H1 (cell line): ENCODE results near the gene ZFAND3. TPM values are rescaled to one million over a fixed set of nuclear protein-coding genes. Genes with fewer than 3 reads are reported as not detected.

Experiments
- CTCF ChIA-PET: fragments of 300-600 bp; sonication (Branson Sonifier 250); formaldehyde crosslinking; loops from one replicate; lab custom pipeline; 2021; ENCODE audit not compliant: partially characterized antibody; lab: Charles Lee
- POLR2A ChIA-PET: fragments of 300-600 bp; sonication (Branson Sonifier 250); formaldehyde crosslinking; loops from one replicate; lab custom pipeline; 2021; ENCODE audit warnings: inconsistent platforms; ENCODE audit not compliant: partially characterized antibody; lab: Charles Lee
- DNase-seq, 2 experiments: peaks; one replicate each; pipeline versions ENCODE4 v3.0.0 to v3.0.0-alpha.2; 2010 to 2022; ENCODE audit warnings: low spot score in 2 of 2, low read depth in 1 of 2, mixed read lengths in 1 of 2
- FAIRE-seq: peaks from 2 replicates; lab custom pipeline; 2011; peaks lifted over from hg19 to GRCh38; lab: Jason Lieb, UNC
- H2AFZ ChIP-seq: 2 replicates; pipeline ENCODE4 v1.8.1; 2012; ENCODE audit warnings: low read length, inconsistent platforms
- H2AK5ac ChIP-seq: 2 replicates; pipeline ENCODE4 v1.6.1; 2013; ENCODE audit warnings: low read depth, low read length
- H2BK120ac ChIP-seq: replicated peaks from 2 replicates; pipeline ENCODE3; 2013; ENCODE audit warnings: low read depth, low read length, inconsistent platforms
- H2BK12ac ChIP-seq: 2 replicates; pipeline ENCODE4 v1.6.1; 2013; ENCODE audit warnings: low read depth, low read length
- H2BK15ac ChIP-seq: 2 replicates; pipeline ENCODE4 v1.6.1; 2013; ENCODE audit warnings: low read length
- H2BK20ac ChIP-seq: 2 replicates; pipeline ENCODE4 v1.6.1; 2013; ENCODE audit warnings: low read length
- H2BK5ac ChIP-seq: 2 replicates; pipeline ENCODE4 v1.6.1; 2013; ENCODE audit warnings: low read depth, low read length
- H3K14ac ChIP-seq: 2 replicates; pipeline ENCODE4 v1.6.1; 2013; ENCODE audit warnings: inconsistent platforms; ENCODE audit not compliant: insufficient read length
- H3K18ac ChIP-seq: 2 replicates; pipeline ENCODE4 v1.6.1; 2013; ENCODE audit warnings: low read length; ENCODE audit errors: extremely low read depth
- H3K23ac ChIP-seq: 2 replicates; pipeline ENCODE4 v1.6.1; 2013; ENCODE audit warnings: inconsistent platforms; ENCODE audit not compliant: insufficient read length
- H3K23me2 ChIP-seq: 2 replicates; pipeline ENCODE4 v1.6.1; 2013; ENCODE audit warnings: low read depth, low read length
- H3K27ac ChIP-seq: 2 replicates; pipeline ENCODE4 v1.6.1; 2011; ENCODE audit warnings: low read depth, low read length, inconsistent platforms
- H3K27me3 ChIP-seq, 4 experiments: replicated peaks in 1 of 4; 1 replicate in 1 of 4; 2 replicates in 3 of 4; pipeline versions ENCODE4 v1.6.1 to v1.8.1; 2011 to 2013; ENCODE audit warnings: low read length in 3 of 4, mild to moderate bottlenecking in 3 of 4, inconsistent platforms in 2 of 4, mixed read lengths in 2 of 4, moderate library complexity in 1 of 4; ENCODE audit not compliant: control insufficient read depth in 3 of 4, insufficient read depth in 3 of 4; ENCODE audit errors: extremely low read depth in 1 of 4
- H3K36me3 ChIP-seq, 4 experiments: 2 replicates each; pipeline versions ENCODE4 v1.6.1 to v1.8.1; 2011 to 2013; ENCODE audit warnings: mild to moderate bottlenecking in 4 of 4, low read length in 3 of 4, moderate library complexity in 2 of 4, control low read depth in 1 of 4, inconsistent platforms in 1 of 4; ENCODE audit not compliant: insufficient read depth in 4 of 4, control insufficient read depth in 2 of 4
- H3K4ac ChIP-seq: replicated peaks from 2 replicates; pipeline ENCODE3; 2013; ENCODE audit warnings: low read length, low read depth, mixed read lengths, inconsistent platforms; ENCODE audit not compliant: insufficient read length
- H3K4me1 ChIP-seq, 4 experiments: replicated peaks in 1 of 4; 1 replicate in 1 of 4; 2 replicates in 3 of 4; pipeline versions ENCODE4 v1.6.1 to v1.8.1; 2011 to 2013; ENCODE audit warnings: low read length in 3 of 4, inconsistent platforms in 2 of 4, mixed read lengths in 1 of 4; ENCODE audit not compliant: insufficient read depth in 4 of 4, control insufficient read depth in 3 of 4
- H3K4me2 ChIP-seq, 2 experiments: 2 replicates each; pipeline versions ENCODE4 v1.6.1 to v1.8.1; 2011 to 2013; ENCODE audit warnings: low read depth in 2 of 2, low read length in 2 of 2, control low read depth in 1 of 2, inconsistent platforms in 1 of 2, mild to moderate bottlenecking in 1 of 2; ENCODE audit not compliant: insufficient read depth in 1 of 2
- H3K4me3 ChIP-seq, 4 experiments: fragments of 200-600, 300-600 bp in 1 of 4; sonication (generic), shearing (Covaris generic), sonication (Bioruptor Twin) in 1 of 4; 2 replicates each; pipeline versions ENCODE4 v1.5.1 to v1.8.1; 2011 to 2016; ENCODE audit warnings: low read length in 4 of 4, low read depth in 3 of 4, control low read depth in 2 of 4, inconsistent platforms in 2 of 4, mild to moderate bottlenecking in 2 of 4, mixed read lengths in 1 of 4, moderate library complexity in 1 of 4; ENCODE audit not compliant: insufficient read depth in 2 of 4; ENCODE audit errors: extremely low read depth in 1 of 4
- H3K56ac ChIP-seq: replicated peaks from 2 replicates; pipeline ENCODE3; 2013; ENCODE audit warnings: low read depth, mild to moderate bottlenecking, mixed read lengths, low read length, inconsistent platforms; ENCODE audit not compliant: insufficient read length
- H3K79me1 ChIP-seq: 2 replicates; pipeline ENCODE4 v1.6.1; 2013; ENCODE audit warnings: low read depth, low read length, control low read depth
- H3K79me2 ChIP-seq, 2 experiments: 2 replicates each; pipeline versions ENCODE4 v1.6.1 to v1.8.1; 2012 to 2013; ENCODE audit warnings: low read length in 2 of 2, mild to moderate bottlenecking in 2 of 2, inconsistent platforms in 1 of 2; ENCODE audit not compliant: insufficient read depth in 2 of 2, control insufficient read depth in 1 of 2
- H3K9ac ChIP-seq, 4 experiments: replicated peaks in 1 of 4; 1 replicate in 1 of 4; 2 replicates in 3 of 4; pipeline versions ENCODE4 v1.6.1 to v1.8.1; 2011 to 2013; ENCODE audit warnings: low read depth in 3 of 4, low read length in 3 of 4, control low read depth in 2 of 4, mild to moderate bottlenecking in 2 of 4, moderate library complexity in 2 of 4, inconsistent platforms in 1 of 4; ENCODE audit errors: extremely low read depth in 1 of 4
- H3K9me3 ChIP-seq, 2 experiments: 2 replicates each; pipeline versions ENCODE4 v1.6.1 to v1.8.1; 2012 to 2013; ENCODE audit warnings: mild to moderate bottlenecking in 2 of 2, moderate library complexity in 2 of 2, control low read depth in 1 of 2, inconsistent platforms in 1 of 2, low read depth in 1 of 2, low read length in 1 of 2, mixed read lengths in 1 of 2; ENCODE audit not compliant: insufficient read depth in 2 of 2
- H4K20me1 ChIP-seq, 2 experiments: replicated peaks in 1 of 2; 2 replicates each; pipeline versions ENCODE3 to v1.8.1; 2011 to 2013; ENCODE audit warnings: inconsistent platforms in 2 of 2, low read length in 2 of 2, mild to moderate bottlenecking in 1 of 2; ENCODE audit not compliant: insufficient read depth in 2 of 2, control insufficient read depth in 1 of 2
- H4K5ac ChIP-seq: 2 replicates; pipeline ENCODE4 v1.6.1; 2013; ENCODE audit warnings: low read length, low read depth, mixed read lengths, inconsistent platforms; ENCODE audit not compliant: insufficient read length
- H4K8ac ChIP-seq: 2 replicates; pipeline ENCODE4 v1.8.0; 2013; ENCODE audit warnings: mild to moderate bottlenecking, moderate library complexity, low read length, inconsistent platforms; ENCODE audit not compliant: insufficient read depth; ENCODE audit errors: extremely low read depth
- H4K91ac ChIP-seq: replicated peaks from 2 replicates; pipeline ENCODE3; 2013; ENCODE audit warnings: low read length, mixed read lengths, inconsistent platforms; ENCODE audit not compliant: insufficient read length
- CBX5 ChIP-seq: fragments of 300-800, 300-1000 bp; sonication (generic); IDR thresholded peaks from 2 replicates; pipeline ENCODE4 v1.7.1; 2016; ENCODE audit warnings: antibody characterized with exemption, low read length, low read depth
- EP300 ChIP-seq, 2 experiments: IDR thresholded peaks; 1 replicate in 1 of 2; 2 replicates in 1 of 2; pipeline ENCODE4 v1.6.1; 2011 to 2012; ENCODE audit warnings: low read depth in 2 of 2, low read length in 2 of 2, mild to moderate bottlenecking in 2 of 2, borderline replicate concordance in 1 of 2, inconsistent platforms in 1 of 2, moderate library complexity in 1 of 2
- RBBP5 ChIP-seq: IDR thresholded peaks from 2 replicates; pipeline ENCODE4 v1.7.1; 2012; ENCODE audit warnings: low read depth, mild to moderate bottlenecking, inconsistent platforms, low read length, moderate library complexity, borderline replicate concordance
- polyA plus RNA-seq, 7 experiments: library from polyadenylated mRNA; depleted of rRNA in 3 of 7; stranded (reverse) in 5 of 7; unstranded in 2 of 7; fragments of >200 nt in 5 of 7; fragments of 200-250 nt in 2 of 7; gene quantifications; 1 replicate in 5 of 7; 2 replicates in 1 of 7; 4 replicates in 1 of 7; pipeline versions ENCODE4 v1.2.1 to v1.2.3, GENCODE V29; 2011 to 2013; ENCODE audit warnings: missing spikeins in 2 of 7, mixed read lengths in 2 of 7
- total RNA-seq: library from RNA; stranded (reverse); fragmentation: NEBNext Ultra II Directional; extraction: Animal tissue kit (Norgen Biotek cat#: 25700); gene quantifications from 2 replicates; pipeline ENCODE4 v1.2.1, GENCODE V29; 2021

ZFAND3 gene
- total and polyA plus RNA-seq, 2 of the 8 experiments (the other 6 are each of a cell fraction or from before 2014, with no cell fraction given) = 13.0 to 51.3 TPM

DNA sequence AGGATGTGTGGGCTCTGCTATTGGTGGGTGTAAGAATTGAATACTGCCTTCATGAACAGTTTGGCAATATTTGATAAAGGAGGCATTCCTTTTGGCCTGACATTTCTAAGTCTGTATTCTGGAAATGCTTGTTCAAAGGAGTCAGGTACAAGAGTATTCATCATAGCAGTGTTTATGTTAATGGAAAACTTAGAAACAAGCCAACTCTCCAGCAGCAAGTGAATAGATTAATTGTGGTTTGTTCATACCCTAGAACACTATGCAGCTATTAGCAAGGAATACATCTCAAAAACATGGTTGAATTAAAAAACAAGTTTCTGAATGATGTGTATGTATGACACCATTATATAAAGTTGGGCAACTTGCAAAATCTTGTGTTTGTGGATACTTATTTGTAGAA, 195.8 kb downstream of the ZFAND3 start:
- peaks cover 0 to 4% of the 10 kb centered on the region in 2 experiments for H4K20me1 ChIP-seq
- H4K5ac ChIP-seq = no peak overlapping the region
- peaks cover 4 to 6% of the 10 kb centered on the region in 2 experiments; a peak in 3 of 4 replicates for H3K9me3 ChIP-seq
- H3K27me3 ChIP-seq = no peaks in the 10 kb centered on the region
- no peak overlapping the region for H4K8ac ChIP-seq
- H3K36me3 ChIP-seq = no peaks in the 10 kb centered on the region
- H3K14ac ChIP-seq = no peak overlapping the region
- no peak overlapping the region for H3K4me2 ChIP-seq
- H4K91ac ChIP-seq = no peak overlapping the region
- DNase-seq (no peak), FAIRE-seq (no peak)
- no peak for TF ChIP-seq RBBP5
- TF ChIP-seq CBX5 = no peak
- TF ChIP-seq EP300 (IDR thresholded peaks at IDR 0.05; ENCODE audit: borderline replicate concordance in 1 of 2, low read depth in 2 of 2, low read length in 2 of 2) = no peak
- H3K9ac ChIP-seq = no peak overlapping the region
- CTCF ChIA-PET = interaction anchor here (1.4 kb wide), 1 partner anchor 273 kb away, joined by 5 read pairs; no protein-coding TSS in a partner anchor
- no peak overlapping the region for H2BK15ac ChIP-seq
- no peak overlapping the region for H2BK12ac ChIP-seq
- no peak overlapping the region for H3K27ac ChIP-seq
- H3K4me3 ChIP-seq = no peak overlapping the region
- H2BK20ac ChIP-seq = no peak overlapping the region
- H2BK120ac ChIP-seq = no peak overlapping the region
- no peaks in the 10 kb centered on the region for H3K79me1 ChIP-seq
- H2AK5ac ChIP-seq = no peak overlapping the region
- no peak overlapping the region for H2AFZ ChIP-seq
- no peak overlapping the region for H3K18ac ChIP-seq
- H3K4ac ChIP-seq = no peak overlapping the region
- POLR2A ChIA-PET = no interaction called here
- H3K79me2 ChIP-seq = peaks cover 0 to 31% of the 10 kb centered on the region in 2 experiments; a peak in 2 of 4 replicates
- H3K56ac ChIP-seq = no peak overlapping the region
- no peaks in the 10 kb centered on the region for H3K23me2 ChIP-seq
- H3K23ac ChIP-seq = no peak overlapping the region
- H2BK5ac ChIP-seq = no peak overlapping the region
- H3K4me1 ChIP-seq = no peaks in the 10 kb centered on the region
